NCI-H774 (cell line): ENCODE measurements around the gene FBXO30.

ENCODE experiments used
- DNase-seq: peaks from one replicate; lab custom pipeline; 2025; lab: John Stamatoyannopoulos, UW

FBXO30 gene

DNA sequence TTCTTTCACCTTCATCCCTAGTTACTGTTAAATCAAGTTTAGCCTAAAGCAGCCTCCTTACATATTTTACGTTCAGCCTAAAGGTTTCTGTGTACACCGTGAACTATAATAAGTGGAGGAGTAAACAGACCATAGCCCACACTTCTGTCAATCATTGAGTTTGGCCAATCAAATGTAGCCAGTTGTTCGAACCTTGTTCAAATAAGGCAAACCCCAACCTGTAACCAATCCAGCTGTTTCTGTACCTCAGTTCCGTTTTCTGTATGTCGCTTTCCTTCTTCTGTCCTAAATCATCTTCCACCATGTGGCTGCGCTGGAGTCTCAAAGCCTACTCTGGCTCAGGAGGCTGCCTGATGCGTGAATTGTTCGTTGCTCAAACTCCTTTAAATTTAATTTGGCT is 1.8 kb upstream of the FBXO30 start:
- no peak for DNase-seq

GRCh38 chr6:145815309-145816274 is 997 bp upstream of the FBXO30 start:
- no peak for DNase-seq

- no peak for DNase-seq
Measured at GRCh38 chr6:145814035-145814500, 527 bp downstream of the FBXO30 start.

DNA sequence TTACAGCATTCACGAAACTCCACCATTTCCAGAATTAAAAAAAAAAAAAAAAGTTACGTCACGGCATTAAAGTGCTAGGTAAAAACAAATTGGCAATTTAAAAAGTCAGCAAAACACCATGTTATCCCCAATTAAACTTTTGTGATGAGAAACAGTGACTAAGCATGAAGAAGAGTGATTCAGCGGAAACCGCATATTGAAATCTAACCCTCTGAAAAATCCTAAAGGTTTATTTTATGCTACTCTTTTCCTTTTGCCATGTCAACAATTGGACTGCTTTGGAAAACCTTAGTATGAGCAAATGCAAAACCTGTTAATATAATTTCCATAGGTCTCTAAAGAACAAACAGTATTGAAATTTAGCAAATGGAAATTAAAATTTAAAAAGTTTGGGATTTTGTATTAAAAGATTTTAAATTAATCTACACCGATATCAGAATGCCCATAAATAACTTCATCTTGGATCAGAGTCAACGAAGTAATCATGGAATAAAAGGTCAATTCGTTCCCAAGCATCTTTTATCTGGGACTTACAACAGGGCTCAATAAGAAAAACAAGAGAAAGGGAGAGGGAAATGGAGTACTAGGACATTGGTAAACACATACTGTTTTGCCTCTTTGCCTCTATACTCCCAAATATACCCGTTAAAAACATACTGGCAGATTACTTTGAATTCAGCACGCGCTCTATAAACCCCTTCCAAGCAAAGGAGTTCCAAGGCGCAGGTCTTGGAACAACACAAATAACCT is 1.1 kb downstream of the FBXO30 start:
- peak; percentile 33 for DNase-seq

DNA sequence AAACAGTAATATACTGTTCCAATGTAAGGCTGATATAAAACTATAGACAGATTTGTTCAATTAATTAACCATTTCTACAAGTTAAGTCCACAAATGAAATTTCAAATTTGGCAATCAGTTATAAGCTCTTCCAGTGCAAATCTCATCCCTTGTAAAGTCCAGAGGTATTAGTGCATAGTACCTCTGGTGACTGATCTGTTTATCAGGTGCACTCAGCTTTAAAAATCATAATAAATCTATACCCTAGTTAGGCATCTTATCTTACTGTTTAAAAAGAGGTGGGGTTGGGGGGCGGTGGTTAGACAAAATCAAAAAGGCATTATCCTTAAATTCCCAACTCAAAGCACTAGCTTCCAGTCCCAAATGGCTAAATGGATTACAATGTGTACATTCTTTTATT is 2.9 kb downstream of the FBXO30 start:
- no peak for DNase-seq

DNA sequence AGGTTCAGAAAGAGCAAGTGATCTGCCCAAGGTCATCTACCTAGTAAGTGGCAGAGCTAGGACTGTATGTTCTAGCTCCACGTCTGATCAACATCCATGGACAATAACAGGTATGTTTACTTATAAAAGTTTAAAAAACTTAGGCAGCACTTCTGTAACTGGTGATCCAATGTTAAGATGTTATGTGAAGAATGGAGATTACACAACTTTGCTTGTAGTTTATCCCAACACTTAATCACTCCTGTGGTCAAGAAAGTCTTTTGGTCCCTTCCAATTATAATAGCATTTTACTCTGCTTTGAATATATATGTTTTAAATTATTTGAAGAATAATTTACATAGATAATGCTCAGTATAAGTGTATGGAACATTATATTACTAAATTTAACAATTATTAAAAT is 4.8 kb downstream of the FBXO30 start:
- DNase-seq: no peak

DNA sequence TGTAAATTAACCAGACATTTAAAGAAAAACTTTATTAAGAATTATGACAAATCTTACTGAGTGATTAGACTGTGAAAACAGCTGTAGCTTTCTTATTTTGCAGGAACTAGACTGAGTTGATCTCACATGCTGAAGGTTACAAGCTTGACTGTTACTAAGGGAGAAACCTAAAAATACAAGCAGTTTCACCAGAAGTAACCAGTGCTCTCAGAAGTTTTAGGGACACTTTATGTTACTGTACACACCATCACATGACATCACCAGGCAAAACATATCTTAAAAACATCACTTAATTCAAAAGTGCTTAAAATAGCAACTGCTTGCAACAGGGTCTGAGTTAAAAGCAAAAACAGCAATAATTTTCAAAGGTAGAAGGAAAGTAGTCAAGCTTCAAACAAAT is 5.4 kb downstream of the FBXO30 start:
- no peak for DNase-seq

- DNase-seq: no peak
Measured at GRCh38 chr6:145808239-145808638, 6.4 kb downstream of the FBXO30 start.

GRCh38 chr6:145802141-145802540 is 12.5 kb downstream of the FBXO30 start:
- DNase-seq: no peak

DNA sequence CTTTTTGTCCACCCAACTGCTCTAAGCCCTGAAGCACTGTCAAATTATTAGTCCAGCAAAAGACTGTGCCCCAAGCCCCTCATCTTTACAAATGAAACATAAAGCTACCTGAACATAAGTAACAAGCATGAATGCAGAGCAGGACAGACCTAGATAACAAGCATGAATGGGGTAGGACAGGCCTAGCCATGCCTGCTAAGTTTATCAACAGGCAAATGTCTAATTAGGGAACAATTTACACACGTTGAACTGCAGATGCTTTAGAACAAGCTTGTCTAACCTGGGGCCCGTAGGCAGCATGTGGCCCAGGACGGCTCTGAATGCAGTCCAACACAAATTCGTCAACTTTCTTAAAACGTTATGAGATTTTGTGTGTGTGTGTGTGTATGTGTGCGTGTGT is 13.6 kb downstream of the FBXO30 start:
- no peak for DNase-seq

DNA sequence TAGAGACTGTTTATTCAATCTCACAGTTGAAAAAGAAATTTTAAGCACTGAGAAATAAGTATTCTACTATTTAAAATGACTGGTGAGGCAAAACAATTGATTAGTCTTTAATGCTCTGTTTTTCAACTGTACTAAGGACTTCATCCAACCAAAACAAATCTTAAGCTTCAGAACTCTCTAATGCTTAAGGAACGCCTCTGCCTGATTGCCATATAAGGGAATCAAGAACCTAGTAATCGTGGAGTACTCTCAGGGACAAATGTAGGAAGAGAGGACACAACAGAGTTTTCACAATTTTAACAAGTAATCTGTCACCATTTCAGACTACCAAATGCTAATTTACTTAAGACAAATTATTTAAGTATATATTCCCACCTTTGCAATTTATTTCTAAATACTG is 16.1 kb downstream of the FBXO30 start:
- DNase-seq: no peak

- DNase-seq: no peak
Measured at GRCh38 chr6:145789443-145789842, 25.2 kb downstream of the FBXO30 start.

- DNase-seq: no peak
Measured at GRCh38 chr6:145787688-145788087, 26.9 kb downstream of the FBXO30 start.

DNA sequence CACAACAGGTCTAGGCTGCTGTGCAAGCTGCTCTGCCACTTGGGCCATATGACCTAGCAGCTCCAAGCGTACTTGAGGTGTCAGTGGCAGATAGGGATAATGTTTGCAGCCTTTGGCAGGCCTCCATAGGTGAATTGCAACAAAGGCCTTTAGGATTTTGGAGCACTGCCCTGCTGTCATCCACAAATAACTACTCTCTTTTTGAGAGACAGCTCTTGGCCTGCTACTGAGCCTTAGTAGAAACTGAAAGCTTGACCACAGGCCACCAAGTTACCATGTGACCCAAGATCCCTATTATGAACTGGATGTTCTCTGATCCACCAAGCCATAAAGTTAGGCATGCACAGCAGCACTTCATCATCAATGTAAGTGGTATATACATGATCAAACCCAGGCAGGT is 29.9 kb downstream of the FBXO30 start:
- no peak for DNase-seq

DNA sequence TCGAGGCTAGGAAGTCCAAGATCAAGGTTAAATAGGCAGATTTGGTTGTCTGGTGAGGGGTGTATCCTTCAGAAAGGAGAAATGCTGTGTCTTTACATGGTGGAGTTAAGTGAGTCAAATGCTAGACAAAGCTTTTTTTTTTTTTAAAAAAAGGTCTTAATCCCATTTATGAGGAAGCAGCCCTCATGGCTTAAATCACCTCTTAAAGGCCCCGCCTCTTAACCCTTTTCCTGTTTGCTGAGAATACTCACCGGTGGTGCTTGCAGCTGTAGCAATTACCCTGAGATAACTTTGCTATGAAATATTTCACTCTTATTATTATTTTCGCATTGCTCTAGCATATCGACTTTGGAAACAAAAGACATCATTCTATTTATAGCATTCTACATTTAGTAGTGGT is 30.8 kb downstream of the FBXO30 start:
- no peak for DNase-seq

DNA sequence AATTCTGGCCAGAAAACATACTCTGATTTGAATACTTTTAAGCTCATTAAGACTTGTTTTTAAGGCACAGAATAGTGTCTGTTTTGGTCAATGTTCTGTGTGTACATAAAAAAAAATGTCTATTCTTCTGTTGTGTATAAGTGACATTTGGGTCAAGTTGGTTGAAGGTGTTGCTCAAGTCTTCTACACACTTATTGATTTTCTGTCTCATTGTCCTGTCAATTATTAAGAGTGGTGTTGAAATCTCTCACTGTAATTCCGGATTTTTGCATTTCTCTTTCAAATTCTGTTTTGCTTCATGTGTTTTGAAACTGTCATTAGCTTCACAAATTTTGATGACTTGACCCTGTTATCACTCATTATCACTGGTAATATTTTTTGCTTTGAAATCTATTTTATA is 41.7 kb downstream of the FBXO30 start:
- no peak for DNase-seq

GRCh38 chr6:145765449-145765848 is 49.1 kb downstream of the FBXO30 start:
- no peak for DNase-seq

- no peak for DNase-seq
Measured at GRCh38 chr6:145763742-145764141, 50.9 kb downstream of the FBXO30 start.

GRCh38 chr6:145761584-145761983 is 53.0 kb downstream of the FBXO30 start:
- no peak for DNase-seq

DNA sequence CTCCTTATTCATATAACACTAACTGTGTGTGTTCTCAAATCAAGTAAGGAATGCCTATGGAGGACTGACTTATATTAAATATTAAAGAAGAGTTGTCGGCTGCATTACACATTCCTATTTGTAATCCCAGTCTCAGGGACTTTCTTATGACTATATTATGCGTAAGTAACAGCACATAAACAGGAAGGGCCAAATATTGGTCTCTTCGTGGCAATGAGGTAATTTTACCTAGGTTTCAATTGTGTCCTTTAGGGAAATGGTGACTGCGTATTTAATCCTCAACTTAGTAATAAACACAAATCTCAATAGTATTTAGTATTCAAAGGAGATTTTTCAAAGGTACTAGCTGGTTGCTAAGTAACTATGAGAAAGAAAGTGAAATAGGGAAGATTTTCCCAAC is 56.5 kb downstream of the FBXO30 start:
- DNase-seq: no peak

- DNase-seq: no peak
Measured at GRCh38 chr6:145756170-145756662, 58.4 kb downstream of the FBXO30 start.

GRCh38 chr6:145755682-145756081 is 58.9 kb downstream of the FBXO30 start:
- no peak for DNase-seq

DNA sequence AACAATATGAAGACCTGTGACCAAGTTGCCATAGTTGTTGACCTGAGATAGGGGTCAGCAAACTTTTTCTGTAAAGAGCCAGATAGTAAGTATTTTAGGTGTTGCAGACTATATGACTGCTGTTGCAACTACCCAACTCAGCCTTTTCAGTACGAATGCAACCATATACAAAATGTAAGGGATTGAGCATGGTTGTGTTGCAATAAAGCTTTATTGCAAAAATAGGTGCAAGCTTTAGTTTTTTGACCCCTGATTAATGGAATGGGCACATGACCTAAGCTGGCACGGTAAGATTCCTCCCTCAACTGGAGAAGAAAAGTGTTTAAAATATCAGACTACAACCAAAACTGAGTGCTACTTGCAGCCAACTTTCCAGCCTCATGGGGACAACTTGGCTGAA is 62.0 kb downstream of the FBXO30 start:
- no peak for DNase-seq
